H1 (cell line): ENCODE measurements around the gene CT47B1. TPM values are rescaled to one million over a fixed set of nuclear protein-coding genes. Genes with fewer than 3 reads are reported as not detected.

Experiments used
- CTCF ChIA-PET: fragments of 300-600 bp; sonication (Branson Sonifier 250); formaldehyde crosslinking; loops from one replicate; lab custom pipeline; 2021; ENCODE audit not compliant: partially characterized antibody; lab: Charles Lee
- POLR2A ChIA-PET: fragments of 300-600 bp; sonication (Branson Sonifier 250); formaldehyde crosslinking; loops from one replicate; lab custom pipeline; 2021; ENCODE audit warnings: inconsistent platforms; ENCODE audit not compliant: partially characterized antibody; lab: Charles Lee
- DNase-seq, 2 experiments: peaks; one replicate each; pipeline versions ENCODE4 v3.0.0 to v3.0.0-alpha.2; 2010 to 2022; ENCODE audit warnings: low spot score in 2 of 2, low read depth in 1 of 2, mixed read lengths in 1 of 2
- FAIRE-seq: peaks from 2 replicates; lab custom pipeline; 2011; peaks lifted over from hg19 to GRCh38; lab: Jason Lieb, UNC
- H2AFZ ChIP-seq: 2 replicates; pipeline ENCODE4 v1.8.1; 2012; ENCODE audit warnings: low read length, inconsistent platforms
- H2AK5ac ChIP-seq: 2 replicates; pipeline ENCODE4 v1.6.1; 2013; ENCODE audit warnings: low read depth, low read length
- H2BK120ac ChIP-seq: replicated peaks from 2 replicates; pipeline ENCODE3; 2013; ENCODE audit warnings: low read depth, low read length, inconsistent platforms
- H2BK12ac ChIP-seq: 2 replicates; pipeline ENCODE4 v1.6.1; 2013; ENCODE audit warnings: low read depth, low read length
- H2BK15ac ChIP-seq: 2 replicates; pipeline ENCODE4 v1.6.1; 2013; ENCODE audit warnings: low read length
- H2BK20ac ChIP-seq: 2 replicates; pipeline ENCODE4 v1.6.1; 2013; ENCODE audit warnings: low read length
- H2BK5ac ChIP-seq: 2 replicates; pipeline ENCODE4 v1.6.1; 2013; ENCODE audit warnings: low read depth, low read length
- H3K14ac ChIP-seq: 2 replicates; pipeline ENCODE4 v1.6.1; 2013; ENCODE audit warnings: inconsistent platforms; ENCODE audit not compliant: insufficient read length
- H3K18ac ChIP-seq: 2 replicates; pipeline ENCODE4 v1.6.1; 2013; ENCODE audit warnings: low read length; ENCODE audit errors: extremely low read depth
- H3K23ac ChIP-seq: 2 replicates; pipeline ENCODE4 v1.6.1; 2013; ENCODE audit warnings: inconsistent platforms; ENCODE audit not compliant: insufficient read length
- H3K23me2 ChIP-seq: 2 replicates; pipeline ENCODE4 v1.6.1; 2013; ENCODE audit warnings: low read depth, low read length
- H3K27ac ChIP-seq: 2 replicates; pipeline ENCODE4 v1.6.1; 2011; ENCODE audit warnings: low read depth, low read length, inconsistent platforms
- H3K27me3 ChIP-seq, 4 experiments: replicated peaks in 1 of 4; 1 replicate in 1 of 4; 2 replicates in 3 of 4; pipeline versions ENCODE4 v1.6.1 to v1.8.1; 2011 to 2013; ENCODE audit warnings: low read length in 3 of 4, mild to moderate bottlenecking in 3 of 4, inconsistent platforms in 2 of 4, mixed read lengths in 2 of 4, moderate library complexity in 1 of 4; ENCODE audit not compliant: control insufficient read depth in 3 of 4, insufficient read depth in 3 of 4; ENCODE audit errors: extremely low read depth in 1 of 4
- H3K36me3 ChIP-seq, 4 experiments: 2 replicates each; pipeline versions ENCODE4 v1.6.1 to v1.8.1; 2011 to 2013; ENCODE audit warnings: mild to moderate bottlenecking in 4 of 4, low read length in 3 of 4, moderate library complexity in 2 of 4, control low read depth in 1 of 4, inconsistent platforms in 1 of 4; ENCODE audit not compliant: insufficient read depth in 4 of 4, control insufficient read depth in 2 of 4
- H3K4ac ChIP-seq: replicated peaks from 2 replicates; pipeline ENCODE3; 2013; ENCODE audit warnings: low read length, low read depth, mixed read lengths, inconsistent platforms; ENCODE audit not compliant: insufficient read length
- H3K4me1 ChIP-seq, 4 experiments: replicated peaks in 1 of 4; 1 replicate in 1 of 4; 2 replicates in 3 of 4; pipeline versions ENCODE4 v1.6.1 to v1.8.1; 2011 to 2013; ENCODE audit warnings: low read length in 3 of 4, inconsistent platforms in 2 of 4, mixed read lengths in 1 of 4; ENCODE audit not compliant: insufficient read depth in 4 of 4, control insufficient read depth in 3 of 4
- H3K4me2 ChIP-seq, 2 experiments: 2 replicates each; pipeline versions ENCODE4 v1.6.1 to v1.8.1; 2011 to 2013; ENCODE audit warnings: low read depth in 2 of 2, low read length in 2 of 2, control low read depth in 1 of 2, inconsistent platforms in 1 of 2, mild to moderate bottlenecking in 1 of 2; ENCODE audit not compliant: insufficient read depth in 1 of 2
- H3K4me3 ChIP-seq, 4 experiments: fragments of 200-600, 300-600 bp in 1 of 4; sonication (generic), shearing (Covaris generic), sonication (Bioruptor Twin) in 1 of 4; 2 replicates each; pipeline versions ENCODE4 v1.5.1 to v1.8.1; 2011 to 2016; ENCODE audit warnings: low read length in 4 of 4, low read depth in 3 of 4, control low read depth in 2 of 4, inconsistent platforms in 2 of 4, mild to moderate bottlenecking in 2 of 4, mixed read lengths in 1 of 4, moderate library complexity in 1 of 4; ENCODE audit not compliant: insufficient read depth in 2 of 4; ENCODE audit errors: extremely low read depth in 1 of 4
- H3K56ac ChIP-seq: replicated peaks from 2 replicates; pipeline ENCODE3; 2013; ENCODE audit warnings: low read depth, mild to moderate bottlenecking, mixed read lengths, low read length, inconsistent platforms; ENCODE audit not compliant: insufficient read length
- H3K79me1 ChIP-seq: 2 replicates; pipeline ENCODE4 v1.6.1; 2013; ENCODE audit warnings: low read depth, low read length, control low read depth
- H3K79me2 ChIP-seq, 2 experiments: 2 replicates each; pipeline versions ENCODE4 v1.6.1 to v1.8.1; 2012 to 2013; ENCODE audit warnings: low read length in 2 of 2, mild to moderate bottlenecking in 2 of 2, inconsistent platforms in 1 of 2; ENCODE audit not compliant: insufficient read depth in 2 of 2, control insufficient read depth in 1 of 2
- H3K9ac ChIP-seq, 4 experiments: replicated peaks in 1 of 4; 1 replicate in 1 of 4; 2 replicates in 3 of 4; pipeline versions ENCODE4 v1.6.1 to v1.8.1; 2011 to 2013; ENCODE audit warnings: low read depth in 3 of 4, low read length in 3 of 4, control low read depth in 2 of 4, mild to moderate bottlenecking in 2 of 4, moderate library complexity in 2 of 4, inconsistent platforms in 1 of 4; ENCODE audit errors: extremely low read depth in 1 of 4
- H3K9me3 ChIP-seq, 2 experiments: 2 replicates each; pipeline versions ENCODE4 v1.6.1 to v1.8.1; 2012 to 2013; ENCODE audit warnings: mild to moderate bottlenecking in 2 of 2, moderate library complexity in 2 of 2, control low read depth in 1 of 2, inconsistent platforms in 1 of 2, low read depth in 1 of 2, low read length in 1 of 2, mixed read lengths in 1 of 2; ENCODE audit not compliant: insufficient read depth in 2 of 2
- H4K20me1 ChIP-seq, 2 experiments: replicated peaks in 1 of 2; 2 replicates each; pipeline versions ENCODE3 to v1.8.1; 2011 to 2013; ENCODE audit warnings: inconsistent platforms in 2 of 2, low read length in 2 of 2, mild to moderate bottlenecking in 1 of 2; ENCODE audit not compliant: insufficient read depth in 2 of 2, control insufficient read depth in 1 of 2
- H4K5ac ChIP-seq: 2 replicates; pipeline ENCODE4 v1.6.1; 2013; ENCODE audit warnings: low read length, low read depth, mixed read lengths, inconsistent platforms; ENCODE audit not compliant: insufficient read length
- H4K8ac ChIP-seq: 2 replicates; pipeline ENCODE4 v1.8.0; 2013; ENCODE audit warnings: mild to moderate bottlenecking, moderate library complexity, low read length, inconsistent platforms; ENCODE audit not compliant: insufficient read depth; ENCODE audit errors: extremely low read depth
- H4K91ac ChIP-seq: replicated peaks from 2 replicates; pipeline ENCODE3; 2013; ENCODE audit warnings: low read length, mixed read lengths, inconsistent platforms; ENCODE audit not compliant: insufficient read length
- ASH2L ChIP-seq: fragments of 200-600, 300-600 bp; sonication (generic); IDR thresholded peaks from one replicate; pipeline ENCODE4 v1.7.1; 2017; ENCODE audit warnings: low read length
- ATF2 ChIP-seq: IDR thresholded peaks from 2 replicates; pipeline ENCODE4 v1.6.1; 2012; ENCODE audit warnings: low read length, inconsistent platforms
- CEBPB ChIP-seq: IDR thresholded peaks from 2 replicates; pipeline ENCODE4 v1.6.1; 2012; ENCODE audit warnings: low read depth, low read length
- CTCF ChIP-seq, 3 experiments: IDR thresholded peaks; 1 replicate in 2 of 3; 2 replicates in 1 of 3; pipeline versions ENCODE4 v1.5.1 to v1.6.1; 2011; ENCODE audit warnings: low read length in 3 of 3, mild to moderate bottlenecking in 3 of 3, inconsistent platforms in 2 of 3, low read depth in 1 of 3, moderate library complexity in 1 of 3; ENCODE audit not compliant: insufficient read depth in 1 of 3; ENCODE audit errors: control extremely low read depth in 1 of 3
- FOSL1 ChIP-seq: IDR thresholded peaks from 2 replicates; pipeline ENCODE4 v1.6.1; 2011; ENCODE audit warnings: mild to moderate bottlenecking, low read depth, low read length, moderate library complexity; ENCODE audit not compliant: insufficient read depth
- JUND ChIP-seq: IDR thresholded peaks from 2 replicates; pipeline ENCODE4 v1.6.1; 2011; ENCODE audit warnings: mild to moderate bottlenecking, improper control_type of control experiment, low read length
- PHF8 ChIP-seq: fragments of 200-600 bp; sonication (generic); conservative IDR thresholded peaks from 2 replicates; pipeline ENCODE4 v1.7.1; 2012; ENCODE audit warnings: low read depth, mild to moderate bottlenecking, inconsistent platforms, low read length, moderate library complexity
- SAP30 ChIP-seq: fragments of 300-600 bp; sonication (generic); IDR thresholded peaks from 2 replicates; pipeline ENCODE4 v1.7.1; 2012; ENCODE audit warnings: low read length, moderate library complexity, mild to moderate bottlenecking, inconsistent platforms; ENCODE audit not compliant: insufficient read depth, insufficient replicate concordance
- SUZ12 ChIP-seq: fragments of 200-600 bp; sonication (generic); IDR thresholded peaks from 2 replicates; pipeline ENCODE4 v1.6.1; 2012; ENCODE audit warnings: mild to moderate bottlenecking, inconsistent platforms, low read length, moderate library complexity, mixed read lengths
- WGBS, 2 experiments: shearing (Covaris generic) in 1 of 2; methylation state at CpG; one replicate each; pipeline versions ENCODE4 v1.1.6 to v1.1.7; 2013 to 2015; ENCODE audit warnings: low lambda C conversion rate in 2 of 2, mixed read lengths in 2 of 2, inconsistent platforms in 1 of 2, low coverage in 1 of 2, missing lambda C conversion rate in 1 of 2; ENCODE audit not compliant: insufficient replicate concordance in 2 of 2, insufficient coverage in 1 of 2, insufficient read length in 1 of 2; ENCODE audit errors: extremely low coverage in 1 of 2, missing lambda C conversion rate in 1 of 2; 5-methylcytosine and 5-hydroxymethylcytosine counted together
- polyA plus RNA-seq, 7 experiments: library from polyadenylated mRNA; depleted of rRNA in 3 of 7; stranded (reverse) in 5 of 7; unstranded in 2 of 7; fragments of >200 nt in 5 of 7; fragments of 200-250 nt in 2 of 7; gene quantifications; 1 replicate in 5 of 7; 2 replicates in 1 of 7; 4 replicates in 1 of 7; pipeline versions ENCODE4 v1.2.1 to v1.2.3, GENCODE V29; 2011 to 2013; ENCODE audit warnings: missing spikeins in 2 of 7, mixed read lengths in 2 of 7
- total RNA-seq: library from RNA; stranded (reverse); fragmentation: NEBNext Ultra II Directional; extraction: Animal tissue kit (Norgen Biotek cat#: 25700); gene quantifications from 2 replicates; pipeline ENCODE4 v1.2.1, GENCODE V29; 2021

Gene CT47B1
- total and polyA plus RNA-seq, 2 of the 8 experiments (the other 6 are each of a cell fraction or from before 2014, with no cell fraction given), result not detected

GRCh38 chrX:120825146-120825545, 50.5 kb downstream of the CT47B1 start:
- no peak overlapping the region for H2AFZ ChIP-seq
- no peak overlapping the region for H3K14ac ChIP-seq
- H4K5ac ChIP-seq, result no peak overlapping the region
- H2AK5ac ChIP-seq, result no peak overlapping the region
- no peak overlapping the region for H3K18ac ChIP-seq
- no peak overlapping the region for H3K23ac ChIP-seq
- POLR2A ChIA-PET, result no interaction called here
- H3K9ac ChIP-seq, result no peak overlapping the region
- H2BK120ac ChIP-seq, result no peak overlapping the region
- no peak for DNase-seq
- no peaks in the 10 kb centered on the region for H3K4me1 ChIP-seq
- no peak overlapping the region for H3K4me3 ChIP-seq
- H2BK12ac ChIP-seq, result no peak overlapping the region
- no peaks in the 10 kb centered on the region for H4K20me1 ChIP-seq
- WGBS, 2 experiments, result 60% methylated on average over 2 of the region's 2 CpGs; no CpG with 5 or more reads in 1 of the 2 experiments
- H3K4me2 ChIP-seq, result no peak overlapping the region
- no peaks in the 10 kb centered on the region for H3K36me3 ChIP-seq
- H4K91ac ChIP-seq, result no peak overlapping the region
- H2BK5ac ChIP-seq, result no peak overlapping the region
- H3K79me1 ChIP-seq, result no peaks in the 10 kb centered on the region
- H3K4ac ChIP-seq, result no peak overlapping the region
- H4K8ac ChIP-seq, result no peak overlapping the region
- H2BK20ac ChIP-seq, result no peak overlapping the region
- H3K9me3 ChIP-seq, result 0 out of 4 replicates have a peak, but pooled peaks cover 0 to 4% of the 10 kb centered on the region in 2 experiments
- CTCF ChIA-PET, result interaction anchor here (0.6 kb wide), 1 partner anchor 608 kb away, joined by 4 read pairs; no protein-coding TSS in a partner anchor
- H3K27me3 ChIP-seq, result no peaks in the 10 kb centered on the region
- no peaks in the 10 kb centered on the region for H3K23me2 ChIP-seq
- H3K56ac ChIP-seq, result no peak overlapping the region
- no peak overlapping the region for H3K27ac ChIP-seq
- TF ChIP-seq PHF8 (no peak), CTCF (IDR thresholded peaks at IDR 0.05; ENCODE audit: control extremely low read depth in 1 of 3, insufficient read depth in 1 of 3, low read depth in 1 of 3, low read length in 3 of 3) (no peak), JUND (no peak), SAP30 (no peak), FOSL1 (no peak), ASH2L (no peak), ATF2 (no peak), SUZ12 (no peak), CEBPB (no peak)
- TF ChIP-seq, all 59 proteins: peak for 0
- Histone ChIP-seq H3K79me2 (no peaks in the 10 kb centered on the region), H2BK15ac (no peak overlapping the region)
- no peak for FAIRE-seq
